Stimulated activated CD8-positive, alpha-beta memory T cell treated with anti-CD3 and anti-CD28 coated beads, Interleukin-2, amount 100 ng/mL, for 1 hour (primary cell): ENCODE results near the gene PHF1.

Experiments used
- DNase-seq, 2 donors: peaks; one replicate each; pipeline ENCODE4 v3.0.0-alpha.2; 2020; ENCODE audit warnings: low read depth in 2 of 2

PHF1 gene

GRCh38 chr6:33453393-33454008 lies 42.7 kb downstream of the PHF1 start:
- DNase-seq: no peak

GRCh38 chr6:33454009-33454946 lies 43.5 kb downstream of the PHF1 start, which contains the start of gene ZBTB9:
Gene ZBTB9 (plus strand): TSS chr6:33454576. CDS start chr6:33455101, 525 bp downstream.
- peak; percentile 85 to 89 for DNase-seq

GRCh38 chr6:33455051-33455450 lies 44.2 kb downstream of the PHF1 start:
- no peak for DNase-seq

GRCh38 chr6:33456156-33456555 lies 45.3 kb downstream of the PHF1 start:
- no peak for DNase-seq

- DNase-seq: no peak
Observed at GRCh38 chr6:33458676-33459075, 47.9 kb downstream of the PHF1 start.

- no peak for DNase-seq
Observed at GRCh38 chr6:33459226-33459625, 48.4 kb downstream of the PHF1 start.
